Transverse colon (tissue), 4 donors: Measurements from ENCODE around the gene RRP1. TPM values are rescaled to one million over a fixed set of nuclear protein-coding genes. Genes with fewer than 3 reads are reported as not detected.

Experiments
- DNase-seq: peaks from one replicate; pipeline ENCODE4 v3.0.0-alpha.2; 2019
- H3K27ac ChIP-seq, 4 donors: fragments of 200-600 bp; sonication (generic); 2 replicates each; pipeline ENCODE4 v1.5.1; 2016 to 2018; ENCODE audit warnings: inconsistent platforms in 4 of 4
- H3K27me3 ChIP-seq: fragments of 200-600 bp; sonication (generic); 2 replicates; pipeline ENCODE4 v1.5.1; 2017; ENCODE audit warnings: inconsistent platforms
- H3K36me3 ChIP-seq, 4 donors: fragments of 200-600 bp; sonication (generic); 2 replicates each; pipeline ENCODE4 v1.5.1; 2017 to 2019; ENCODE audit warnings: inconsistent platforms in 4 of 4
- H3K4me1 ChIP-seq, 4 donors: fragments of 200-600 bp; sonication (generic); 2 replicates each; pipeline ENCODE4 v1.5.1; 2017 to 2020; ENCODE audit warnings: inconsistent platforms in 4 of 4
- H3K4me3 ChIP-seq, 4 donors: fragments of 200-600 bp; sonication (generic); 1 replicate in 1 of 4; 2 replicates in 3 of 4; pipeline versions ENCODE4 v1.5.1 to v1.6.1; 2017 to 2019; ENCODE audit warnings: inconsistent platforms in 4 of 4
- H3K9me3 ChIP-seq, 2 donors: fragments of 200-600 bp; sonication (generic); 2 replicates each; pipeline ENCODE4 v1.5.1; 2017 to 2019; ENCODE audit warnings: inconsistent platforms in 2 of 2
- CTCF ChIP-seq, 5 experiments: fragments of 200-600 bp in 3 of 5; fragments of 450-650 bp in 2 of 5; sonication (generic) in 3 of 5; IDR thresholded peaks; 1 replicate in 2 of 5; 2 replicates in 3 of 5; pipeline ENCODE4 v1.5.1; 2016 to 2017; ENCODE audit warnings: antibody characterized with exemption in 5 of 5, inconsistent platforms in 3 of 5, mild to moderate bottlenecking in 2 of 5, moderate library complexity in 1 of 5
- EP300 ChIP-seq: sonication (generic); formaldehyde crosslinking; IDR thresholded peaks from one replicate; pipeline ENCODE4 v1.6.1; 2017; ENCODE audit warnings: antibody characterized with exemption, low read depth
- POLR2A ChIP-seq: fragments of 450-650 bp; IDR thresholded peaks from one replicate; pipeline ENCODE4 v1.6.1; 2016; ENCODE audit warnings: antibody characterized with exemption, mild to moderate bottlenecking, moderate library complexity
- POLR2AphosphoS5 ChIP-seq, 3 donors: sonication (generic); formaldehyde crosslinking; IDR thresholded peaks; one replicate each; pipeline ENCODE4 v1.6.1; 2016; ENCODE audit warnings: antibody characterized with exemption in 3 of 3
- WGBS, 2 donors: methylation state at CpG; one replicate each; pipeline ENCODE4 v1.1.5; 2018; ENCODE audit warnings: low coverage in 1 of 2; 5-methylcytosine and 5-hydroxymethylcytosine counted together
- in situ Hi-C, 4 donors: fragments of 200-750 bp; cut with MboI; loops; one replicate each; pipeline versions ENCODE4 v1.15.0 to v1.15.1; 2017; ENCODE audit warnings: low sequenced_read_pairs in 3 of 4, low pct_ligation_motif_present in 1 of 4, low pct_unique_long_range_greater_than_20kb in 1 of 4
- intact Hi-C: fragments of 100-400 bp; cut with DNase I; formaldehyde crosslinking; loops from one replicate; pipeline ENCODE4 v1.15.1; 2023; ENCODE audit warnings: low total_unique reads
- total RNA-seq, 4 donors: library from RNA; depleted of rRNA; stranded (reverse); fragments of >200 nt; gene quantifications; one replicate each; pipeline ENCODE4 v1.1.0, GENCODE V29; 2016

RRP1 gene
- total RNA-seq, 4 donors from 2014 or later = 5.2 to 26.1 (median 11.1) TPM

- no peaks in the 10 kb centered on the region for H3K27me3 ChIP-seq
- peaks cover 0 to 24% (median 13%) of the 10 kb centered on the region in 4 donors for H3K4me1 ChIP-seq
- no peak for DNase-seq
- intact Hi-C loops (no loop called here), in situ Hi-C loops (no loop called here)
- TF ChIP-seq POLR2AphosphoS5 (IDR thresholded peaks at IDR 0.05) (no peak), EP300 (no peak), CTCF (IDR thresholded peaks at IDR 0.05) (no peak), POLR2A (no peak)
- no peaks in the 10 kb centered on the region for H3K9me3 ChIP-seq
- H3K27ac ChIP-seq = peak overlapping the region in 3 of 4 donors; percentile 18 to 69 (median 40)
- WGBS, 2 donors = 79 to 80% methylated on average over 1 to 6 of the region's 6 CpGs
- H3K36me3 ChIP-seq = no peaks in the 10 kb centered on the region
- H3K4me3 ChIP-seq = no peak overlapping the region
Observed at GRCh38 chr21:43781846-43782245, 7.5 kb upstream of the RRP1 start.

DNA sequence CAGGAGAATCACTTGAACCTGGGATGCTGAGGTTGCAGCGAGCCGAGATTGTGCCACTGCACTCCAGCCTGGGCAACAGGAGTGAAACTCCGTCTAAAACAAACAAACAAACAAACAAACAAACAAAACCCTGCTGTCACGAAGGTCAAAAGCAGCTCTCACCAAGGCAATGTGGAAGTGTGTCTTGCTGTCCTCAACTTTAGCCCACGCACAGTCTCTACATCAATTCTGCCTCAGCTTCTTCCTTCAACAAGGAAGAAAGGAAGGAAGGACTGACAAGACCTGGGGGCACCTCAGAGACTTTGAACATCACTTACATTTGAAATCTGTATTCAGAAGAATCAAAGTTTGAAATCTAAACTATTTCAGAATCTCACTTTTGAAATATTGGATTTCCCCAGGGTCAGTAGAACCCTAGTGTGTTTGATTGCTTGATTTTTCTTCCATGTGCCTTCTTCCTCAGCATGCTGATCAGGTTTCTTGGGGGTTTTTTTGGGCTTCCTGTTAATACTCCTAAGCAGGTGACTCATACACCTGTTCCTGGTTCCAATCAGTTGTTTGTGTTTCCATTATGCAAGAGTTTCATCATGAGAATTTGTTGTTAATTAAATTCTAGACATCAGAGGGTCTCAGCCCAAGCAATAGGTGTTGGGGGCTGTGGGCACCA is 6.8 kb upstream of the RRP1 start:
- intact Hi-C loops = no loop called here
- Histone ChIP-seq H3K4me3 (no peak overlapping the region), H3K27ac (no peak overlapping the region), H3K4me1 (peaks cover 0 to 24% (median 13%) of the 10 kb centered on the region in 4 donors), H3K9me3 (no peaks in the 10 kb centered on the region), H3K36me3 (no peaks in the 10 kb centered on the region), H3K27me3 (no peaks in the 10 kb centered on the region)
- in situ Hi-C loops = no loop called here
- WGBS, 2 donors = 73% methylated on average over 5 of the region's 5 CpGs; no CpG with 5 or more reads in 1 of the 2 donors
- TF ChIP-seq CTCF (IDR thresholded peaks at IDR 0.05) (no peak), POLR2AphosphoS5 (IDR thresholded peaks at IDR 0.05) (no peak), EP300 (no peak), POLR2A (no peak)
- DNase-seq = no peak

DNA sequence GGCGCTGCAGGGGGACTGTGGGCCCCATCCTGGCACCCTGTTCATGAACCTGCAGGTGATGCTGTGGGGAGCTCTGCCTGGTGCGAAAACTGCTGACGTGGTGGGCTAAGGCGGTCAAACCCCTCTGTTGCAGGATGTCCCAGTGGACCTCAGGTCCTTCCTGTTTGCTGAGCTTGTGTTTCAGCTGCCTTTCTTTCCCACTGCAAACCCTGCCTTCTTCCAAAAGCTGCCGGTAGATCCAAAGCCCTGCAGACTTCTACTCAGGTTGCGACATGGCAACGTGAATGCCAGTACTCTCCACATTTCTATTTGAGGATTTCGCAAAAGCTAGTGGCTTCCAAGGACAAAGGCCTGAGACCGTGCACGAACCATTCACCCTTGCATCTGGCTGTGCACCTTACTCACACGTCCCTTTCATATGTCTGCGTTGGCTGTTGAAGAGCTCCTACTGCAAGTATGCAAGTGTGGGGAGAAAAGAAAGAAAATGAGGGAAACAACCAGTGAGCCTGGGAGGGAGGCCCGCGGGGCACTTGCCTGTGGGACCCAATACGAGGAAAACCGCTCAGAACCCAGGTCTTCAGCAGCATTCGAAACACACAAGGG is 6.2 kb upstream of the RRP1 start:
- in situ Hi-C loops = no loop called here
- TF ChIP-seq EP300 (no peak), CTCF (IDR thresholded peaks at IDR 0.05) (no peak), POLR2AphosphoS5 (IDR thresholded peaks at IDR 0.05) (no peak), POLR2A (no peak)
- no peaks in the 10 kb centered on the region for H3K27me3 ChIP-seq
- H3K27ac ChIP-seq = no peak overlapping the region
- intact Hi-C loops = no loop called here
- H3K9me3 ChIP-seq = no peaks in the 10 kb centered on the region
- H3K4me1 ChIP-seq = peaks cover 0 to 22% (median 13%) of the 10 kb centered on the region in 4 donors
- H3K4me3 ChIP-seq = no peak overlapping the region
- WGBS, 2 donors = 89% methylated on average over 17 of the region's 17 CpGs; no CpG with 5 or more reads in 1 of the 2 donors
- no peak for DNase-seq
- H3K36me3 ChIP-seq = no peaks in the 10 kb centered on the region

GRCh38 chr21:43785134-43785533 is 4.2 kb upstream of the RRP1 start:
- Histone ChIP-seq H3K27ac (no peak overlapping the region), H3K4me1 (peaks cover 2 to 17% (median 8%) of the 10 kb centered on the region in 4 donors), H3K4me3 (no peak overlapping the region), H3K27me3 (no peaks in the 10 kb centered on the region), H3K9me3 (no peaks in the 10 kb centered on the region), H3K36me3 (no peaks in the 10 kb centered on the region)
- in situ Hi-C loops = no loop called here
- 60 to 69% methylated on average over 3 of the region's 3 CpGs for WGBS, 2 donors
- intact Hi-C loops = no loop called here
- no peak for DNase-seq
- TF ChIP-seq CTCF (IDR thresholded peaks at IDR 0.05) = no peak
- no peak for TF ChIP-seq POLR2AphosphoS5 (IDR thresholded peaks at IDR 0.05)
- no peak for TF ChIP-seq EP300
- no peak for TF ChIP-seq POLR2A
